ENCODE measurements around the gene SMARCD2.
A peak's percentile ranks its signal among the peaks of the same experiment; 100 is the strongest.

The SMARCD2 gene

GRCh38 chr17:63848834-63849689 lies 6.6 kb upstream of the SMARCD2 start:
- DNase-seq, result peak; percentile 98 to 99 (median 99)

GRCh38 chr17:63847525-63848249 lies 5.2 kb upstream of the SMARCD2 start:
- DNase-seq, result no peak

GRCh38 chr17:63845509-63845908 lies 3.0 kb upstream of the SMARCD2 start:
- DNase-seq, result no peak

- DNase-seq, result no peak
Measured at GRCh38 chr17:63843910-63844677, 1.6 kb upstream of the SMARCD2 start.

- peak; percentile 78 to 86 (median 79) for DNase-seq
Measured at GRCh38 chr17:63843387-63843888, 953 bp upstream of the SMARCD2 start.

- peak in 1 of 3 donors; percentile 27 for DNase-seq
Measured at GRCh38 chr17:63842173-63842539, 329 bp downstream of the SMARCD2 start.

GRCh38 chr17:63841350-63842172 lies 924 bp downstream of the SMARCD2 start:
- peak; percentile 81 to 88 (median 82) for DNase-seq

GRCh38 chr17:63840591-63841349 lies 1.7 kb downstream of the SMARCD2 start:
- DNase-seq, result no peak

- no peak for DNase-seq
Measured at GRCh38 chr17:63838631-63839171, 3.8 kb downstream of the SMARCD2 start.

- DNase-seq, result no peak
Measured at GRCh38 chr17:63837962-63838600, 4.4 kb downstream of the SMARCD2 start.

GRCh38 chr17:63837480-63837879 lies 5.0 kb downstream of the SMARCD2 start:
- DNase-seq, result no peak

- DNase-seq, result no peak
Measured at GRCh38 chr17:63836811-63837210, 5.7 kb downstream of the SMARCD2 start.

- no peak for DNase-seq
Measured at GRCh38 chr17:63835167-63835720, 7.2 kb downstream of the SMARCD2 start.

GRCh38 chr17:63834431-63835166 lies 7.9 kb downstream of the SMARCD2 start:
- peak; percentile 78 to 85 (median 83) for DNase-seq

GRCh38 chr17:63833741-63834373 lies 8.6 kb downstream of the SMARCD2 start:
- no peak for DNase-seq

- no peak for DNase-seq
Measured at GRCh38 chr17:63833026-63833740, 9.3 kb downstream of the SMARCD2 start.

GRCh38 chr17:63832455-63832854 lies 10.0 kb downstream of the SMARCD2 start:
- DNase-seq, result no peak

- DNase-seq, result no peak
Measured at GRCh38 chr17:63832014-63832413, 10.5 kb downstream of the SMARCD2 start.

Measured in suppressor macrophage treated with lipopolysaccharide for 1 hour (primary cell).